GM21528 (cell line): ENCODE results near the gene BSCL2.
"Not testable (repeated sequence)": the region's sequence is repeated elsewhere in the genome, so short reads cannot be mapped to it uniquely, and the experiment has no call there.

Experiments used
- ATAC-seq: cut with Tn5 transposase; IDR thresholded peaks from one replicate; pipeline ENCODE4 v1.9.1; 2021; ENCODE audit warnings: mild to moderate bottlenecking, moderate library complexity; ENCODE audit not compliant: unreplicated experiment, low FRiP score

BSCL2 gene

DNA sequence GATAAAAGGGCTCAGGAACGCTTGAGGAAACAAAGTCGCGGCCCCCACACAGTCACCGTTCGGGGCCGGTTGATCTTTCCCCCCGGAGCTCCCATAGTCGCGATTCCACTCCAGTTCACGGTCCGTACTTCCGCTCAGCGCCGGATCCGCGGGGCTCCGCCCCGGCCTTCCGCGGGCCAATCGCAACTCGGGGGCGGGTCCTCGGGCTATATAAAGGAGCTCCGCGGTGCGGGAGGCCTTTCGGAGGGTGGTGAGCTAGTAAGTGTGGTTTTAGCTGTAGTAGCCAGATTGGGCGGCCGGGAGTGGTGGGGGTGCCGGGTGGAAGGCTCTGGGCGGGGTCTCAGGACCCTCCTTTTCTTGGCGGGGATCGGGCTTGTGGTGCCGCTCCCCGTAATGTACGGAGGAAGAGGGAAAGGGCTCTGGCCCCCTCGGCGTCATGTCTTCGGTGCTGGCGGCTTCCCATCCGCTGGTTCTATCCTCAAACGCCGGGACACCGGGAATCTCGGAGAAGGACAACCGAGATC, 42.1 kb downstream of the BSCL2 start, which contains the start of the genes C11orf98 and CSKMT:
Gene C11orf98, minus strand, starts transcription at position 136 of the 524 bp plus-strand sequence. Its CDS starts 41 bp downstream, at position 95.
Gene CSKMT, plus strand, starts transcription at position 238 of the 524 bp plus-strand sequence. CDS start 568 bp downstream, outside the sequence.
- peak; percentile 79 for ATAC-seq

DNA sequence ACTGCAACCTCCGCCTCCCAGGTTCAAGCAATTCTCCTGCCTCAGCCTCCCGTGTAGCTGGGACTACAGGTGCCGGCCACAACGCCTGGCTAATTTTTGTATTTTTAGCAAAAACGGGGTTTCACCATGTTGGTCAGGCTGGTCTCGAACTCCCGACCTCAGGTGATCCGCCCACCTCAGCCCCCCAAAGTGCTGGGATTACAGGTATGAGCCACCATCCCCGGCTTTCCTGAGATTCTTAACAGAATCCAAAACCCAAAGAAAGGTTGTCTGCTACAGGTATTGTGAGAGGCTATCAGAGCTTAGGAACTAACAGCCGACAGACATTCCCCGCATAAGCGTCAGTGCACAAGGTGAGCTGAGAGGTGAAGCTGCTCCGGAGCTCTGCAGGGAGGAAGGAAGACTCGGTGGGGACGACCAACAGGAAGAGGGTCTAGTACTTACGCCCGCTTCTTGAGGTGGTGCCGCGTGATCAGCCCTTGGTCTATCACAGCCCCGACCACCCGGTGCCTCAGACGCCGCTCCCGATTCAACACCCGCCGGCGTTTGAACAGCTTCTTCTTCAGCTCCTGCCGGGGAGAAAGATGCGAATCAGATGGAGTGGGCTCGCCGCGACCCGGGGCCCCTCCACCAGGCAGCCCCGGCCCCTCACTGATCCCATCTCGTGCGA, 42.7 kb downstream of the BSCL2 start:
- peak; percentile 27 for ATAC-seq

- no peak for ATAC-seq
Observed at GRCh38 chr11:62656796-62657429, 50.3 kb downstream of the BSCL2 start.

DNA sequence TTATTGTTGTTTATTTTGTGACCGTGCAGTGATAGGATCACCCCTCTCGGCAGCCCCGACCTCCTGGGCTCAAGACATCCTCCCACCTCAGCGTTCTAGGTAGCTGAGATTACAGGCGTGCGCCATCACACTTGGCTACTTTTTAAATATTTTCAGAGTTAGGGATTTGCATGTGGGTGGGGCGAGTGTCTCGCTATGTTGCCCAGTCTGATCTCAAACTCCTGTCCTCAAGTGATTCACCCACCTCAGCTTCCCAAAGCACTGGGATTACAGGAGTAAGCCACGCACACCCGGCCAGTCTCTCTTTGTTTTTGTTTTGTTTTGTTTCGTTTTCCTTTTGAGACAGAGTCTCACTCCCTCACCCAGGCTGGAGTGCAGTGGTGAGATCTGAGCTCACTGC, 52.9 kb downstream of the BSCL2 start:
- no peak for ATAC-seq

GRCh38 chr11:62652161-62653006, 54.8 kb downstream of the BSCL2 start:
- ATAC-seq: peak; percentile 5

GRCh38 chr11:62650283-62650682, 56.9 kb downstream of the BSCL2 start:
- not testable (repeated sequence) for ATAC-seq

DNA sequence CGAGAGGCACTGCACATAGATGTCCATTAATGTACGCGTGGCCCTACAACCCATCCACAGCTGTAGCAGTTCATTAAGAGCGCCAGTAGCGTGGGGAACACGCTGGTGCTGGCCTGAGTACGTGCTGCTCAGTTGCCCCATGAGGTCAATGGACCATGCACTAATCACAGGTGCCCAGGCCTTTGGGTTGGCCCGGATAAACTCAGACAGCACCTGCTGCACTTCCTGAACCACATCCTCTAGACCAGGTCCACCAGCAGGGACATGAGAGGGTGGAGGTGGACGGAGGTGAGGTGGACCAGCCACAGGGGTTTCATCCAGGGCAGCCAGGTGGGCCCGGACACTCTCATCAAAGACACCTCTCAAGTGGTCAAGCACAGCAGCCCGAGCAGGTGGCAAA, 57.7 kb downstream of the BSCL2 start:
- no peak for ATAC-seq

DNA sequence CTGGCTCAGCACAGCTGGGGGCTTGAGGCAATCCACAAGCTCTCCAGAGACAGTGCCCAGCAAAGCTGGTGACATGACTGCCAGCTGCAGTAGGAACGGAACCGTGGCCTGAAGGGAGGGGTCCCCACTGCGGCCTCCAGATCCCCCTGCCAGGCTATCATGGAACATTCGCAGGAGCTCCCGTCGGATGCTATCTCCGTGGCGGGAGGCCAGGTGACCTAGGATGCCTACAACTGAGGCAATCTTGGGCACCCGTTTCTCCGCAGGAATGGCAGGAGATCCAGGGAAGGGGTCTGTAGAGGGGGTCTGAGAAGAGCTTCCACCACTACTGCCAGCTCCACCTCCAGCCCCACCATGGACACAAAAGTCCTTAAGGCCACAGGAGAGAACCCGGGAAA, 58.3 kb downstream of the BSCL2 start:
- no peak for ATAC-seq

GRCh38 chr11:62648185-62648966, 58.8 kb downstream of the BSCL2 start:
- ATAC-seq: no peak

DNA sequence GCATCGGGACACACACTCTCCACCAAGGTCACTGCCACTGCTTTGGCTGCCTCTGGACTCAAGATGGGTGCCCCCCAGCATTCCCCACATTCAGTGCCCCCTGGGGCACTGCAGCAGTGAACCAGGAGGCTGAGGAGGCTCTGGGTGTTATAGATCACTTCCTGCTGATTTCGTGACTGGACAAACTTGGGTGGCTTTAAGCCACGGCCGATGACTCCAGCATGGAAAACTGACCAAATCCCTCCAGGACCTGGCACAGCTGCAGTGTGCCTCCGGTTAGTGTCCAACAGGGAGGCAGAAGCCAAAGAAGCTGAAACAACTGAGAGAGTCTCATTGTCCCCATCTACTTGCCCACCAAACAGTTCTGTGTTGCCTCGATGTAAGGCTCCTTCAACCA, 59.6 kb downstream of the BSCL2 start:
- no peak for ATAC-seq

- no peak for ATAC-seq
Observed at GRCh38 chr11:62646825-62647608, 60.2 kb downstream of the BSCL2 start.

GRCh38 chr11:62645946-62646824, 61.0 kb downstream of the BSCL2 start, which contains the start of gene GANAB:
Gene GANAB, minus strand, starts transcription at chr11:62646613. Its CDS starts 14 bp downstream, at chr11:62646599.
- peak; percentile 82 for ATAC-seq

DNA sequence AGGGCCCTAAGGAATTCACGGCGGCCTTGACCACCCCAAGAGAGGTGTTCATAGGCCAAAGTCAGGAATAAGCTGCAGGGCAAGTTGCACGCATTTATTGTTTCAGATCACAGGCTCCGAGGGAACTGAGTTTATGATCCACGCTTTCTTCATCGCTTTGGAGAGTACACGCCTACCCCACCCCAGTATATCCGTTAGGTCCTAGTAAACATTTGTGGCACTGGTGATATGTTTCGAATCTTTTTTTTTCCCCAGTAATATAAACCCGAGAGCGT, 61.6 kb downstream of the BSCL2 start:
- no peak for ATAC-seq

DNA sequence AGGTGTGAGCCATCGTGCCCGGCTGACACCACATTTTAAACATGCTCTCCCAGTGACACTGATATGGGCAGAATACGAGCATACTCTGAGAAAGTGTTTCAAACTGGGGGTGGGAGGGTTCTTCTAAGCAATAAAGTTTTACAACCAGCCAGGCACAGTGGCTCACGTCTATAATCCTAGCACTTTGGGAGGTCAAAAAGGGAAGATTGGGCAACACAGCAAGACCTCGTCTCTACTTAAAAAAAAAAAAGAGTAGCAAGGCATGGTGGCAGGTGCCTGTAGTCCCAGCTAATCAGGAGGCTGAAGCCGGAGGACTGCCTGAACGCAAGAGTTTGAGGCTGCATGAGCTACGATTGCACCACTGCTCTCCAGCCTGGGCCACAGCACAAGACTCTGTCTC, 63.0 kb downstream of the BSCL2 start:
- no peak for ATAC-seq
